ENCODE results near the gene ENOX1.

Gene ENOX1

GRCh38 chr13:43298816-43299215 is 488.0 kb downstream of the ENOX1 start:
- H3K36me3 ChIP-seq (replicated peaks; ENCODE audit: low read depth, low read length): no peaks in the 10 kb centered on the region
- H3K4me2 ChIP-seq (ENCODE audit: low read length): no peak overlapping the region
- no peaks in the 10 kb centered on the region for H3K9me3 ChIP-seq (ENCODE audit: insufficient read depth, low read length)
- peaks cover 11% of the 10 kb centered on the region for H3K4me1 ChIP-seq (ENCODE audit: low read length)
- no peak overlapping the region for H3K9ac ChIP-seq (ENCODE audit: low read length)
- H2AFZ ChIP-seq (ENCODE audit: low read depth, low read length): no peak overlapping the region
- no peak overlapping the region for H3K4me3 ChIP-seq (ENCODE audit: low read length)
- peaks cover 13% of the 10 kb centered on the region; the same call in 1 of the 2 replicates for H3K27me3 ChIP-seq (ENCODE audit: low read depth, low read length)
- H3K79me2 ChIP-seq (ENCODE audit: low read length): no peaks in the 10 kb centered on the region
- H3K27ac ChIP-seq (ENCODE audit: low read length): no peak overlapping the region
- no peaks in the 10 kb centered on the region for H4K20me1 ChIP-seq (ENCODE audit: insufficient read depth, low read length)
- TF ChIP-seq EZH2phosphoT487 (IDR thresholded peaks at IDR 0.05; ENCODE audit: low read depth) (no peak), CTCF (IDR thresholded peaks at IDR 0.05; ENCODE audit: low read depth, low read length) (no peak)

GRCh38 chr13:43297967-43298678 is 488.6 kb downstream of the ENOX1 start:
- TF ChIP-seq EZH2phosphoT487 (IDR thresholded peaks at IDR 0.05; ENCODE audit: low read depth) (no peak), CTCF (IDR thresholded peaks at IDR 0.05; ENCODE audit: low read depth, low read length) (no peak)
- Histone ChIP-seq H3K9ac (ENCODE audit: low read length) (no peak overlapping the region), H3K4me3 (ENCODE audit: low read length) (no peak overlapping the region), H3K4me1 (ENCODE audit: low read length) (peaks cover 5% of the 10 kb centered on the region), H3K27ac (ENCODE audit: low read length) (no peak overlapping the region), H4K20me1 (ENCODE audit: insufficient read depth, low read length) (no peaks in the 10 kb centered on the region), H3K36me3 (replicated peaks; ENCODE audit: low read depth, low read length) (no peaks in the 10 kb centered on the region), H3K27me3 (ENCODE audit: low read depth, low read length) (peaks cover 13% of the 10 kb centered on the region; the same call in 1 of the 2 replicates), H3K79me2 (ENCODE audit: low read length) (no peaks in the 10 kb centered on the region), H3K9me3 (ENCODE audit: insufficient read depth, low read length) (no peaks in the 10 kb centered on the region), H2AFZ (ENCODE audit: low read depth, low read length) (no peak overlapping the region), H3K4me2 (ENCODE audit: low read length) (no peak overlapping the region)

GRCh38 chr13:43295825-43296564 is 490.8 kb downstream of the ENOX1 start:
- Histone ChIP-seq H3K27me3 (ENCODE audit: low read depth, low read length) (peaks cover 17% of the 10 kb centered on the region; the same call in 1 of the 2 replicates), H4K20me1 (ENCODE audit: insufficient read depth, low read length) (no peaks in the 10 kb centered on the region), H3K79me2 (ENCODE audit: low read length) (no peaks in the 10 kb centered on the region), H3K4me2 (ENCODE audit: low read length) (no peak overlapping the region), H3K27ac (ENCODE audit: low read length) (no peak overlapping the region), H3K4me1 (ENCODE audit: low read length) (no peaks in the 10 kb centered on the region), H3K36me3 (replicated peaks; ENCODE audit: low read depth, low read length) (no peaks in the 10 kb centered on the region), H3K9me3 (ENCODE audit: insufficient read depth, low read length) (no peaks in the 10 kb centered on the region), H3K4me3 (ENCODE audit: low read length) (no peak overlapping the region), H3K9ac (ENCODE audit: low read length) (no peak overlapping the region), H2AFZ (ENCODE audit: low read depth, low read length) (no peak overlapping the region)
- no peak for TF ChIP-seq CTCF (IDR thresholded peaks at IDR 0.05; ENCODE audit: low read depth, low read length)
- no peak for TF ChIP-seq EZH2phosphoT487 (IDR thresholded peaks at IDR 0.05; ENCODE audit: low read depth)

GRCh38 chr13:43295321-43295720 is 491.5 kb downstream of the ENOX1 start:
- Histone ChIP-seq H3K79me2 (ENCODE audit: low read length) (no peaks in the 10 kb centered on the region), H3K27me3 (ENCODE audit: low read depth, low read length) (0 out of 2 replicates have a peak, but pooled peaks cover 11% of the 10 kb centered on the region), H3K4me3 (ENCODE audit: low read length) (no peak overlapping the region), H3K9me3 (ENCODE audit: insufficient read depth, low read length) (no peaks in the 10 kb centered on the region), H2AFZ (ENCODE audit: low read depth, low read length) (no peak overlapping the region), H3K36me3 (replicated peaks; ENCODE audit: low read depth, low read length) (no peaks in the 10 kb centered on the region), H3K27ac (ENCODE audit: low read length) (no peak overlapping the region), H3K9ac (ENCODE audit: low read length) (no peak overlapping the region), H4K20me1 (ENCODE audit: insufficient read depth, low read length) (no peaks in the 10 kb centered on the region), H3K4me1 (ENCODE audit: low read length) (no peaks in the 10 kb centered on the region), H3K4me2 (ENCODE audit: low read length) (no peak overlapping the region)
- TF ChIP-seq EZH2phosphoT487 (IDR thresholded peaks at IDR 0.05; ENCODE audit: low read depth): no peak
- TF ChIP-seq CTCF (IDR thresholded peaks at IDR 0.05; ENCODE audit: low read depth, low read length): no peak
